Peyer's patch (tissue), 4 donors: Measurements from ENCODE around the gene SMARCA2.

Experiments used
- CTCF ChIP-seq, 6 experiments: fragments of 450-650 bp in 4 of 6; fragments of 200-600 bp in 2 of 6; sonication (generic) in 1 of 6; IDR thresholded peaks; one replicate each; pipeline ENCODE4 v1.5.1; 2017 to 2019; ENCODE audit warnings: antibody characterized with exemption in 6 of 6, mild to moderate bottlenecking in 3 of 6, moderate library complexity in 1 of 6
- POLR2A ChIP-seq, 2 donors: fragments of 450-650 bp; IDR thresholded peaks; one replicate each; pipeline ENCODE4 v1.5.1; 2017; ENCODE audit warnings: antibody characterized with exemption in 2 of 2, mild to moderate bottlenecking in 2 of 2, moderate library complexity in 2 of 2

DNA sequence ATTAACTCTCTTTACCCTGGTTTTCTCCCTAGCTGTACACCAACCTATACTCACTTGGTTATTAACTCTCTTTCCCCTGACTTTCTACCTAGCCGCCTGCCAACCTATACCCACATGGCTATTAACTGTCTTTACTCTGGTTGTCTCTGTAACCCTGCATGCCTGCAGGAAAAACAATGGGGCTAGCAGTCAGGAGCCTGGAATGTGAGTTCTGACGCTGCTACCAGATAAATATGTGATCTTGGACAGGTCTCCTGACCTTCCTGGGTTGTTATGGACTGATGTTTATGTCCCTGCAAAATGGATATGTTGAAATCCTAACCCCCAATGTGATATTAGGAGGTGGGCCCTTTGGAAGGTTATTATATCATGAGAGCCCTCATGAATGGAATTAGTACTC lies 119.2 kb downstream of the SMARCA2 start:
- TF ChIP-seq CTCF (IDR thresholded peaks at IDR 0.05) (no peak), POLR2A (IDR thresholded peaks at IDR 0.05) (no peak)
